GM23248 (cell line): ENCODE measurements around the gene LRRC18.

Experiments used
- EZH2 ChIP-seq: fragments of 200-600 bp; sonication (generic); IDR thresholded peaks from 2 replicates; pipeline ENCODE4 v1.6.1; 2018; ENCODE audit warnings: antibody characterized with exemption, mild to moderate bottlenecking; ENCODE audit not compliant: insufficient read depth, poor library complexity, severe bottlenecking
- EZH2phosphoT487 ChIP-seq: fragments of 200-600 bp; sonication (generic); IDR thresholded peaks from 2 replicates; pipeline ENCODE4 v1.6.1; 2018; ENCODE audit warnings: antibody characterized with exemption, moderate library complexity, mild to moderate bottlenecking, low read depth; ENCODE audit not compliant: insufficient read depth

DNA sequence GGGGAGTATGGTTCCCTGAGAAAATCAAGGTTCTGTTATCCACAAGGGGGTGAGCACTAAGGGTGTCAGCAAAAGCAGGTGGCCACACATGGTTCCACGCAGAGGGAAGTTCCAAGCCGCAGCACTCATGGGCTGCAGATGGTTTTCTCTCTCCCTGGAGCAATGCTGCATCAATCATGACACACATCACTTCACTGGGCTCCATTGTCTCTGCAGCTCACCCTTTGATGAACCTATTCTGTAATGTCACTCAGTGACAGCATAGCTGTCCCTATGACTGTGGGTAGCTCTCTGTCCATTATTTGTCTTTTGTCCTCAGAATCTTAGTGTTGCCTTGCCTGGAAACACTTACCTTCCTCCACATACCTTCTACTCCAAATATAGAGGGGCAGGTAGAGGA is 34.8 kb downstream of the LRRC18 start:
- TF ChIP-seq EZH2 = no peak
- no peak for TF ChIP-seq EZH2phosphoT487
